ENCODE data around the gene NAP1L4.
A peak's percentile ranks its signal among the peaks of the same experiment; 100 is the strongest.

NAP1L4 gene

DNA sequence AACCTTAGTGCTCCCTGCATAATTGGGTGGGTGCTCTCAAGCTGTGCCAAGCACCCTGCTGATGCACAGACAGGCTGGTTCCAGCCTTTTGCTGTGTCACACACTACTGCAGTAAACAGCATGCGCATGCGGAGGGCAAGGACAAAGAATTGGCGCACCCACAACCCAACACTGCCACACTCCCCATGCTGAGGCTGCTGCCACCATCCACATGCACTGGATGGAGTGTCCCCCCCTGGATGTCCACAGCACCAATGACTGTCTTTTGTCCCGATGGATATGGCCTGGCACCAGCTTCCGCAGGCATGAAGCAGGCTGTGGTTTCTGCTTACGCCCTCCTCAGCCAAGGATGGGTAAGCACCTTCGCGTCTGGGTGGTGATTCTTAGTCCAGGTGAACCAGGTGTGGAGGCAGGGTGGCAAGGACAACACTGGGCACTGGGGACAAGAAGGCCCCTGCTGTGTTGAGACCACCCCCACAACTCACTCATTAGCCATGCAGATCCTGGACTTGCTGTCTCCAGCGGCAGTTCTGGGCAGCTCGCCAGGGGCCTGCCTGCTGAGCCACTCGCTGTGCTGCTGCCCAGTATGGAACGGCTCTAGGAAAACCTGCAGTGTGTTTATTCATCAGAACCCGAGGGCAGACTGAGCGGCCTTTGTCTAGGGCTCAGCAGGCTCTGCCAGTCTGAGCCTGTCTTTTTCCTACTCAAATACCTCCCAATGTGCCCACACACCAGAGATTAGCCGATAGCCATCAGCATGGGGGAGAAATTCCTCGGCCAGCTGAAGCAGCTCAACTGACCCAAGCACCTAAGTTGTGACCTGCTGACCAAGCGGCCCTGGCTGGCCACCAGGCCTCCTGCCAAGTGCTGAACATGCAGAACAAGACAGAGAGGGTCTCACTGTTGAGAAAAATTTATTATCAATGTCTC lies 8.2 kb upstream of the NAP1L4 start:
- H3K27me3 ChIP-seq (ENCODE audit: control insufficient read depth in 1 of 2, insufficient read depth in 2 of 2, low read length in 2 of 2) = no peaks in the 10 kb centered on the region
- no peak overlapping the region for H3K4me3 ChIP-seq (ENCODE audit: low read depth in 1 of 2, low read length in 2 of 2)
- H3K36me3 ChIP-seq (ENCODE audit: insufficient read depth, low read length) = peaks cover 34% of the 10 kb centered on the region
- H3K9ac ChIP-seq (ENCODE audit: low read length) = no peak overlapping the region
- H3K27ac ChIP-seq (ENCODE audit: low read depth, low read length) = peak overlapping the region; percentile 61
- no peaks in the 10 kb centered on the region for H3K9me3 ChIP-seq (ENCODE audit: low read length)
- H3K4me1 ChIP-seq (ENCODE audit: insufficient read depth, low read length) = peaks cover 22% of the 10 kb centered on the region

DNA sequence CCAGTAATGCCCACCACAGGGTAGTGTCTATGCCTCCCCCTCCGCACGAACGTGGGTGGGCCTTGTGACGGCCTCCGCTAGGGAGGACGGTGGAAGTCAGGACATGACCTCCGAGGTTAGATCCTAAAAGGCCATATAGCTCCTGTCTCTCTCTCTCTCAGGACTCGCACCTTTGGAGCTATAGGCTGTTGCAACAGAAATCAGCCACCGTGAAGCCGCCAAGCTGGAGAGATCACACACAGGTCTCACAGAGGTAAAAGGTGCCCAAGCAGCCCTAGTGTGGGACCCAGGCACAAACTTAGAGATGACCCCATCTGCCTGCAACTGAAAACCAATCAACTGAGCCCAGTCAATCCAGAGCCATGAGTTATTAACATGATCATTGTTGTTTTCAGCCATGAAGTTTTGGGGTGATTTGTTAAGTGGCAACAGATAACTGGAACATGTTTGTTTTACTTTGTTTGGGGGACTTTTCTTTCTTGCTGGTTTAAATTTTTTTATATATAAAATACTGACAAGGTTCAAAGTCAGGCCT lies 7.4 kb upstream of the NAP1L4 start:
- H3K27ac ChIP-seq (ENCODE audit: low read depth, low read length) = no peak overlapping the region
- H3K36me3 ChIP-seq (ENCODE audit: insufficient read depth, low read length) = peaks cover 33% of the 10 kb centered on the region
- H3K27me3 ChIP-seq (ENCODE audit: control insufficient read depth in 1 of 2, insufficient read depth in 2 of 2, low read length in 2 of 2) = no peaks in the 10 kb centered on the region
- no peaks in the 10 kb centered on the region for H3K9me3 ChIP-seq (ENCODE audit: low read length)
- H3K4me1 ChIP-seq (ENCODE audit: insufficient read depth, low read length) = peaks cover 22% of the 10 kb centered on the region
- H3K4me3 ChIP-seq (ENCODE audit: low read depth in 1 of 2, low read length in 2 of 2) = no peak overlapping the region
- no peak overlapping the region for H3K9ac ChIP-seq (ENCODE audit: low read length)

DNA sequence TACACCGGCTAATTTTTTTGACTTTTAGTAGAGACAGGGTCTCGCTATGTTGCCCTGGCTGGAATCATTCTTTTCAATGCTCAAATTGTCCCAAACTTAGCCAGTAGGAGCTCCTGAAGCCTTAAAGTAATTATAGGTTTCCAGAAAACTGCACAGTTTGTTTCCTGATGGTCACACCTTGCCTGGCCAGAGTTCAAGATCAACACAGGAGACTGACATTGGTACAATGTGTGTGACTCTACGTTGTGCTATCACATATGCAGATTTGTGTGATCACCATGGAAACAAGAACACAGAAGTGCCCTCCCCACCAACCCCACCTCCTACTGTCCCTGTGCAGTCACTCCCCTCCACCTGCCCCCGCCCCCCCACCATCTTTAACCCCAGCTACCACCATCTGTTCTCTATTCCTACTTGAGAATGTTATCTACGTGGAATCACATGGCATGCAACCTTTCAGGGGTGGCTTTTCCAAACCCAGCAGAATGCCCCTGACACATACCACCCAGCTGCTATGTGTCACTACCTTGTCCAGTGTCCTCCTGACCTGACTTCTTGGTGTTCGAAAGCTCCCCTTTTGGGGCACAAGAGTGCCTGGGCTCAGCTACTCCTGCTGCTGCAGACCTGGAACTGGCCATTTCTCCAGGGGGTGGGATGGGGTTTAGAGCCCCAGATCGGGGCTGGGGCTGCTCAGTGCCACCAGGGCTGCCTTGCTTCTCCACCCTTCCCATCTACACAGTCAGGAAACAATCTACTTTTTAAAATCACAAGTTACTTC lies 6.1 kb upstream of the NAP1L4 start:
- no peaks in the 10 kb centered on the region for H3K27me3 ChIP-seq (ENCODE audit: control insufficient read depth in 1 of 2, insufficient read depth in 2 of 2, low read length in 2 of 2)
- H3K4me3 ChIP-seq (ENCODE audit: low read depth in 1 of 2, low read length in 2 of 2) = no peak overlapping the region
- peaks cover 22% of the 10 kb centered on the region for H3K4me1 ChIP-seq (ENCODE audit: insufficient read depth, low read length)
- H3K27ac ChIP-seq (ENCODE audit: low read depth, low read length) = no peak overlapping the region
- H3K9me3 ChIP-seq (ENCODE audit: low read length) = no peaks in the 10 kb centered on the region
- peaks cover 21% of the 10 kb centered on the region for H3K36me3 ChIP-seq (ENCODE audit: insufficient read depth, low read length)
- no peak overlapping the region for H3K9ac ChIP-seq (ENCODE audit: low read length)

DNA sequence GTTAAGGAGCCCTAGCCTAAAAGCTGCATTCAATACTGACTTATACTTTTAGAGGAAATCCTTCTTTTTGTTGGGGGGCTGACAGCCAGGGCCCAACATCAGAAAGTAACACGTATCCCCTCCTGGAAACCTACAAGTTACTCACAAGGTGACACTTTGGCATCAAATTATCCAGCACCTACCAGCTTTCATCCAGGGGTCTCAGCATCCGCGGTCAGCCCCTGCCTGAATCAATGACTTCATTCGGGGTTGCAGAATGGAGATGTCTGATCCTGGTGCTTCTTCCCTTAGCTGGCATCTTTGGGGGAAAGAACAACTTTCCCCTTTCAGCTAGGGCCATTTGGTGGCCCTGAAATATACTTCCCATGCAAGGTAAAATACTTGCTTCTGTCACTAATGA lies 5.3 kb upstream of the NAP1L4 start:
- Histone ChIP-seq H3K36me3 (ENCODE audit: insufficient read depth, low read length) (peaks cover 13% of the 10 kb centered on the region), H3K9ac (ENCODE audit: low read length) (no peak overlapping the region), H3K4me3 (ENCODE audit: low read depth in 1 of 2, low read length in 2 of 2) (no peak overlapping the region), H3K27me3 (ENCODE audit: control insufficient read depth in 1 of 2, insufficient read depth in 2 of 2, low read length in 2 of 2) (no peaks in the 10 kb centered on the region), H3K4me1 (ENCODE audit: insufficient read depth, low read length) (peaks cover 30% of the 10 kb centered on the region), H3K9me3 (ENCODE audit: low read length) (no peaks in the 10 kb centered on the region), H3K27ac (ENCODE audit: low read depth, low read length) (no peak overlapping the region)

DNA sequence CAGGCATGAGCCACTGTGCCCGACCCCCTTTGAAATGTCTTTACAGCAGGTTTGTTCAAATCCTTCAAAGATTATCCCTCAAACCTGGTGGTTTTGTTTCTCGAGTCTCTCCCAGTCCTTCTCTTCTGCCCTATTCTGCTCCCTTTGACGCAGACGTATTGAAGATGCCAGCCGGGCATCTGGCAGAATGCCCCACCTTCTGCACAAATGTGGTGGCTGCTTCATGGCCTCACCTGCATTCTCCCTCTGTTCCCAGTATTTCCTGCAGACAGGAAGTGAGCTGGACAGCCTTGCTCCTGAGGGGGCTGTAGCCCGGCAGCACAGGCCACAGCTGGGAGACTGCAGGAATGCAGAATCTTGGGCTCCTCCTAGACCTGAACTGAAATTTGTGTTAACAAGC lies 4.8 kb upstream of the NAP1L4 start:
- H3K27me3 ChIP-seq (ENCODE audit: control insufficient read depth in 1 of 2, insufficient read depth in 2 of 2, low read length in 2 of 2) = no peaks in the 10 kb centered on the region
- peaks cover 29% of the 10 kb centered on the region for H3K4me1 ChIP-seq (ENCODE audit: insufficient read depth, low read length)
- H3K9ac ChIP-seq (ENCODE audit: low read length) = no peak overlapping the region
- H3K9me3 ChIP-seq (ENCODE audit: low read length) = no peaks in the 10 kb centered on the region
- H3K4me3 ChIP-seq (ENCODE audit: low read depth in 1 of 2, low read length in 2 of 2) = no peak overlapping the region
- no peak overlapping the region for H3K27ac ChIP-seq (ENCODE audit: low read depth, low read length)
- peaks cover 9% of the 10 kb centered on the region for H3K36me3 ChIP-seq (ENCODE audit: insufficient read depth, low read length)

DNA sequence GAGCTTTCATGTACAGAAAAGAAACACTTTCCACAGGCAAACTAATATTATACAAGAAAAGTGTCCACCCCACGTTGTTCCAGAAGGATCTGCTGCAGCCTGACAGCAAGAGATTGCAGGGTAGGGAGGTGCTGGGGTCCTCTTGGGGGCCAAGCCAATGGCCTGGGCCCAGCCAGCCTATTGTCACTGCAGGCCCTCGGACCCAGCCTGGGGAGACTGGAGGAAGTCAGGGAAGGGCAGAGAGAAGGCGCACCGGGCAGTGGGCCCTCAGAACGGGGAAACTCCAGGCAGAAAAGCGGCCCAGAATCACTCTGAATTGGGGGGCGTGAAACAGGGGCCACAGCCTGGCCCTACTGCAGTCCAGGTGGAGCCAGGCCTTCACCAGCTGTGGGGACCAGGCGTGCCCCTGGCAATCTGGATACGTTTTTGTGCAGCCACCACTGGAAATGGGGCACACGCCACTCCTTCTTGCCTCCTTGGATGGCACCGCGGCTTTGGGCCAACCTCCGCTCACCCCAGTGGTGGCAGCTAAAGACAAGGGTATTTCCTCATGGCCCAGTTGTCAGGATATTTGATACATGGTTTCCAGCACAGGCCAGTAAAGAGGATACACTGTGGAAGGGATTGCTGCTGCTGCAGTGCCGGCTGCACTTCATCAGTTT lies 3.9 kb upstream of the NAP1L4 start:
- no peak overlapping the region for H3K4me3 ChIP-seq (ENCODE audit: low read depth in 1 of 2, low read length in 2 of 2)
- no peaks in the 10 kb centered on the region for H3K27me3 ChIP-seq (ENCODE audit: control insufficient read depth in 1 of 2, insufficient read depth in 2 of 2, low read length in 2 of 2)
- peaks cover 22% of the 10 kb centered on the region for H3K4me1 ChIP-seq (ENCODE audit: insufficient read depth, low read length)
- no peaks in the 10 kb centered on the region for H3K9me3 ChIP-seq (ENCODE audit: low read length)
- H3K9ac ChIP-seq (ENCODE audit: low read length) = no peak overlapping the region
- H3K27ac ChIP-seq (ENCODE audit: low read depth, low read length) = no peak overlapping the region
- peaks cover under 1% of the 10 kb centered on the region for H3K36me3 ChIP-seq (ENCODE audit: insufficient read depth, low read length)

DNA sequence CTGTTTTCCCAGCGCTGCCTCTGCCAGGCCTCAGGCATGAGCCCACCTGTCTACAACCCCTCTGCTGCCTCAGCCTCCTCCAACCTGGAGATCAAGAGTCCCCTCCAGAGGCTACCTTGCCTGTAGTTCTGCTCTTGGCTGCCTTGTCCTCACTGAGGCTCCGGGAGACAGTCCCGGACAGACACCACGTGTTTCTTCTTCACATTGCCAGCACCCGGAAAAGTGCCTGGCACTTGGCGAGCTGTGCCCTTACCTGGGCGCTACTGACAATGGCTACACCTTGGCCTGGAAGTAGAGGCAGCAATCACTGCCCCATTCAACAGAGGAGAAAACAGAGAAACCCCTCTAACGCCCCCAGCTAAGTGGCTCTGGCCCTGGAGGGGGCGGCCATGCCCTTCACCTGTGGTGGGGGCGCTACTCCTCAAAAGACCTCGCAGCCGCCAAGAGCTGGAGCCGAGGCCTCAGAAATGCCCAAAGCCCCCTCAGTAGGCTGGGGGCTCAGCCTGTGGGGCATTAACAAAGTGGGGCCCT lies 3.0 kb upstream of the NAP1L4 start:
- Histone ChIP-seq H3K9ac (ENCODE audit: low read length) (no peak overlapping the region), H3K4me1 (ENCODE audit: insufficient read depth, low read length) (peaks cover 22% of the 10 kb centered on the region), H3K27me3 (ENCODE audit: control insufficient read depth in 1 of 2, insufficient read depth in 2 of 2, low read length in 2 of 2) (no peaks in the 10 kb centered on the region), H3K4me3 (ENCODE audit: low read depth in 1 of 2, low read length in 2 of 2) (no peak overlapping the region), H3K9me3 (ENCODE audit: low read length) (no peaks in the 10 kb centered on the region), H3K36me3 (ENCODE audit: insufficient read depth, low read length) (no peaks in the 10 kb centered on the region), H3K27ac (ENCODE audit: low read depth, low read length) (no peak overlapping the region)

DNA sequence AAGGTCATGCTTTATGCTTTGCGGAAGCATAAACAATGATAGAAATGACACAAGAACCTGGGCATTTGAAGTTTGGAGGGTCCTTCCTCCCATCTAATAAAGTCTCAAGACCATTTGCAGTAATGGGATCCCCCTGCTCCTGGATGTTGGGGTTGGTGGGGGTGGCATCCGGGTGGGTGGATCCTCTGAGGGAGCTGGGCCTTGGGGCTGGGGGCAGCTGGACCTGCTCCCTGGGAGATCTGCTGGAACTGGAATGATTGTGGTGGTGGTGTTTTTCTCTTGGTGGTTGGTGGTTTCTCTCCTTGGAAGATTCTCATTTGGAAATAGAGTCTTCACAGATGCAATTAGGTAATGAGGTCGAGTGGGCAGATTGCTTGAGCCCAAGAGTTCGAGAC lies 2.2 kb upstream of the NAP1L4 start:
- H3K27me3 ChIP-seq (ENCODE audit: control insufficient read depth in 1 of 2, insufficient read depth in 2 of 2, low read length in 2 of 2) = no peaks in the 10 kb centered on the region
- H3K4me3 ChIP-seq (ENCODE audit: low read depth in 1 of 2, low read length in 2 of 2) = no peak overlapping the region
- H3K4me1 ChIP-seq (ENCODE audit: insufficient read depth, low read length) = peaks cover 26% of the 10 kb centered on the region
- no peak overlapping the region for H3K27ac ChIP-seq (ENCODE audit: low read depth, low read length)
- H3K9me3 ChIP-seq (ENCODE audit: low read length) = no peaks in the 10 kb centered on the region
- no peak overlapping the region for H3K9ac ChIP-seq (ENCODE audit: low read length)
- H3K36me3 ChIP-seq (ENCODE audit: insufficient read depth, low read length) = no peaks in the 10 kb centered on the region

DNA sequence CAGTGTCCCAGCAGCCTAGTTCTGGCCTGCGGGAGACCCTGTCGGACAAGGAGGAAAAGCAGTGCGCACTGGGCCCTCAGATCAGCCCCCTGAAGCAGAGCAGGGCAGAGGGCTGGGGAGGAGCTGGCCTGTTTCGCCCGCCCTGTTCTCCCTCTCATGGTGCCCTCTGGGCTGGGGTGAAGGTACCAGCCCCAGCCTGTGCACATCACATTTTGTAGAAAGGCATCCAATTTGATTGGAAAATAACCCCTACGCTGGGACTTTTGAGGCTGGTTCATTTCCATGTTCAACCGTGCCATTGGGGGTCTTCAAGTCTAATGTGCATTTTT lies 832 bp upstream of the NAP1L4 start:
- Histone ChIP-seq H3K4me3 (ENCODE audit: low read depth in 1 of 2, low read length in 2 of 2) (peak overlapping the region in 1 of 2 donors; percentile 68), H3K27me3 (ENCODE audit: control insufficient read depth in 1 of 2, insufficient read depth in 2 of 2, low read length in 2 of 2) (no peaks in the 10 kb centered on the region), H3K36me3 (ENCODE audit: insufficient read depth, low read length) (no peaks in the 10 kb centered on the region), H3K9ac (ENCODE audit: low read length) (no peak overlapping the region), H3K27ac (ENCODE audit: low read depth, low read length) (no peak overlapping the region), H3K9me3 (ENCODE audit: low read length) (no peaks in the 10 kb centered on the region), H3K4me1 (ENCODE audit: insufficient read depth, low read length) (peaks cover 40% of the 10 kb centered on the region)

DNA sequence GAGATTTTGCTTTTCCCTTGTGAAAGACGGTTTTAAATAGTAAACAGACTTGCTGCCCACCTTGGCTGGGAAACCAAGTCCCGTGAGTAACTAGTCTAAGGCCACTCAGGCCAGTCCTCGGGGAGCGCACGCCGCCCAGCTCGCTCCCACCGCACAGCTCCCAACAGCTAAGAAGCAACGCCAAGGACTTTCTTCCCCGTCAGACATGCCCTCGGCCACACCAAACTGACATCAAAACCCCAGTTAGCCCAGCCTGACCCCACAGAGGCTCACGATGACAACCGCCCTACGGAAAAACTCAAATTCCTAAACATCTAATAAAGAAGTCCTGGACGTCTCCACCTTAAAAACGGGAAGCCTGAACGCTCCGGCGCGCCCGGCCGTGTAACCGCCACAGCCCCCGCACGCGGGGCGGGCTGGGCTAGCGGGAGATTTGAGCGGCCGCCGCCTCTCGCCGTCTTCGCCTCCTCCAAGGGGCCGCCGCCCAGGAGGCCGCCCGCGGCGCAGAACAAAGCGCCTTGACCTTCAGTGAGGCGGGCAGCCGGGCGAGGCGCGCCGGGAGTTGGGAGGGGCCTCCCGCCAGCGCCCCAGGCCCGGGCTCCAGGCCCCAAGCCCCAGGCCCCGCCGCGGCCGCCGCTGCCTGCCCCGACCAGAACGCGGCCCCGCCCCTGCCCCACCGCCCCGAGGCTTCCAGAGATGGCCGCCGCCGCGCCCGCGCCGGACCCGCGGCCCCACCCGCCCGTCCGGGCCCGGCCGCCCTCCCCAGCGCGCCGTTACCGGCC lies 486 bp downstream of the NAP1L4 start:
- Histone ChIP-seq H3K27me3 (ENCODE audit: control insufficient read depth in 1 of 2, insufficient read depth in 2 of 2, low read length in 2 of 2) (no peaks in the 10 kb centered on the region), H3K36me3 (ENCODE audit: insufficient read depth, low read length) (no peaks in the 10 kb centered on the region), H3K9me3 (ENCODE audit: low read length) (no peaks in the 10 kb centered on the region), H3K27ac (ENCODE audit: low read depth, low read length) (peak overlapping the region; percentile 89), H3K9ac (ENCODE audit: low read length) (peak overlapping the region; percentile 85), H3K4me1 (ENCODE audit: insufficient read depth, low read length) (peaks cover 44% of the 10 kb centered on the region), H3K4me3 (ENCODE audit: low read depth in 1 of 2, low read length in 2 of 2) (peak overlapping the region; percentile 75 to 87)
